ENCODE measurements around the gene POU2F3.

Gene POU2F3

DNA sequence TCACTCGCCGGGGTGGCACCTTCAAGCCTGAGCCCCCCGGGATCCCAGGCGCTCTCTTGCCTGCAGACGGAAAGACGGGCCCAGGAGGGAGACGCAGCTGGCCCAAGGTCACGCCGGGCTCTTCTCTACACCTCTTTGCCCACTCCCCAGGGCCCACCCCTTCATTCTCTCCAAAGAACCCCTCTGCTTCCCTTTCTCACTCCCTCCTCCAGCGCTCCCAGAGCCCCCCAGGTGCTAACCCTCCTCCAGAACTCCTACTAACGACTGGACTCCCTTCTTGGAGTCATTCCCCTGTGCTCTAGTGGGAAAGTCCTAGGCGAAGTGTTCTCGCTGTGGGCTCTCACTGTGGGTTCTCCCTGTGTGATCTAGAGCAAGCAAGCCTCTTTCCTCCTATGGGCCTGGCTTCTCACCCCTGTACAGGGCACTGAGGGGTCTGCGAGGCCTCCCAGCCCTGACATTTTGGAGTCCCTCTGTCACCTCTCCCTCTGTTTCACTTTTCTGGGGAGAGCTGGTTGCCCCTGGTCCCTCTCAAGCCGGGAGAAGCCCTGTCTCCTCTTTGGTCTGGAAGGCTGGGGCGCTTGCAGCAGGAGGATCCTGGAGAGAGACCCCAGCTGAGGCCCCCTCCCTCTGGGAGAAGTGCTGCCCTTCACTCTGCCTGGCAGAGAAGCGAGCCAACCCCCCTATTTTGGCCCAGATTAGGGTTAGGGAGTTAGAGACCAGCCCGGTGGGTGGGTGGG is 28.2 kb upstream of the POU2F3 start:
- peak; percentile 16 for DNase-seq

- DNase-seq: no peak
These were observed 27.6 kb upstream of the POU2F3 start for GRCh38 chr11:120212259-120212878.

- no peak for DNase-seq
These were observed 27.0 kb upstream of the POU2F3 start for GRCh38 chr11:120212926-120213325.

- DNase-seq: no peak
These were observed 25.4 kb upstream of the POU2F3 start for GRCh38 chr11:120214581-120214980.

GRCh38 chr11:120215634-120216033 is 24.3 kb upstream of the POU2F3 start:
- DNase-seq: no peak

- DNase-seq: no peak
These were observed 23.4 kb upstream of the POU2F3 start for GRCh38 chr11:120216426-120217102.

DNA sequence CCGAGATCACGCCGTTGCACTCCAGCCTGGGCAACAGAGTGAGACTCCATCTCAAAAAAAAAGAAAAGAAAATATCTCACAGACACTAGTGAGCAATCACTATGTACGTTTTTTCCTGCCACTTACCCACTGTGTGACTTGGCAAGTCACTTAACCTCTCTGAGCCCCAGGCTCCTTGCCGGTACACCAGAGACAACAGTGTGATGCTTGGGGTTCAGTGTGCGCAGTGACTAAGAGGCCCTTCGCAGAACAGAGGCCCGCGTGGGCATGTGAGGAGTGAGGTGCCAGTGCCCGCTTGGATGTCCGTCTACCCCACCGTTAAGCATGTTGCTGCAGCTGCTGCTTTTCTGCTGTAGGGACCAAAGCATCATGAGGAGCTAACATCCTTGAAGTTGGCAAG is 22.4 kb upstream of the POU2F3 start:
- no peak for DNase-seq

DNA sequence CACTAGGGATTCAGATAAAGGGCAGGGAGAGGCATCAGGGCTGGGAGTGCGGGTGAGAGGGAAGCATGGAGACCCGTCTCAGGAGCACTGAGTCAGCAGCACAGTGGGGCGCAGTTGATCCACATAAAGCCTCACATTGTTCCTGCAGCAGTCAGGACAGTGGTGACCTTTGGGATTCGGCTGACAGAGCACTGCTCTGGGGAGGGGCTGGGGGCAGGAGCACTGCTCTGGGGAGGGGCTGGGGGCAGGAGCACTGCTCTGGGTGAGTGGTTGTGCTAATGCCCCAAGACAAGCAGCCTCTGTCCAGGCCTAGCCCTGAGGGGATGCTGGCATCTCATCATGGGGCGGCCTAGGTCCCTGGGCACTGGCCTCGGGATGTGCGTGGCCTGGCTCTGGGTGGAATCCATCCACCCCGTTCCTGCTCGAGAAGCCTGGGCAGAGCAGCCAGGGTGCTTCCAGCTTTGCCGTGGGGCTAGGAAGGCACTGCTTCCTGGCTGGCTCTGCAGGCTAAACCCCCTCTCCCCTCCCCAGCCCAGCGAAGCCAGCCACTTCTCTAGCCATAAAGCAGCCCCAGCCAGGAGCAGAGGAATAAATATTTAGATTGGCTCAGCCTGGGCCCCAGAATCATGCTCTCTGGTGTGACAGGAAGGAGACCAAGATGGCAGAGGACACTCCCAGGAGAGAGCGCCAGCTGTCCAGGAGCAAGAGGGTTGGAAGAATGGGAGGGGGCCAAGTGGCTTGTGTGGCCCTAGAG is 21.8 kb upstream of the POU2F3 start:
- no peak for DNase-seq

- no peak for DNase-seq
These were observed 21.3 kb upstream of the POU2F3 start for GRCh38 chr11:120218695-120219033.

DNA sequence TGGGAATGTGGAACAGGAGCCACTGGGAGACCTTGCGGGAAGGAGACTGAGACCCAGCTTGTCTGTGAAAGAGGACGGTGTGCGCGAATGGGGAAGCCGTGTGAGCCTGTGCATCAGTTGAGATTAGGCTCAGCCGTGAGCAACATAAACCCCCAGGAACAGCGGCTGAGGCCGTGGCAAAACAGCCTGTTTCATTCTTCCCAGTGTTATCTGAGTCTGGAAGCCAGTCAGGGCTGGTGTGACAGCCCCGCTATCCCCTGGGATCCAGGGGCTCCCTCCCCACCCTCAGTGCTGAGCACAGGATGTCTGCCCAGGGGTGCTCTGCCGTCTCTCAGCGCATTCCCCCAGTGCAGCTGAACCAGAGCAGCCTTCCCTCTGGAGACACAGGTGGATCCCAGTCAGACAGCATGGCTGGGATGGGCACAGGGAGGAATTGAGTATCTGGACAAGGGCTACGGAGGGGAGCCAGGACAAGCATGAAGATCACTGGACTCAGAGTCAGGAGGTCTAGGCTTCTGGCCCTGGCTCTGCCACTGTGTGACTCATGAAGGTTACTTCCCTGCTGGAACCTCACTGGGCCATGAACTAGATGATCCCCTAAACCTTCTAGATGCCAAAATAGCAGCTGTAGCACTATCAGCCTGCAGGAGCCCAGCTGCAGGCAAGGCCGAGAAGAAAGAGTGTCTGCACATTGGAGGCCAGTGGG is 20.6 kb upstream of the POU2F3 start:
- DNase-seq: no peak

DNA sequence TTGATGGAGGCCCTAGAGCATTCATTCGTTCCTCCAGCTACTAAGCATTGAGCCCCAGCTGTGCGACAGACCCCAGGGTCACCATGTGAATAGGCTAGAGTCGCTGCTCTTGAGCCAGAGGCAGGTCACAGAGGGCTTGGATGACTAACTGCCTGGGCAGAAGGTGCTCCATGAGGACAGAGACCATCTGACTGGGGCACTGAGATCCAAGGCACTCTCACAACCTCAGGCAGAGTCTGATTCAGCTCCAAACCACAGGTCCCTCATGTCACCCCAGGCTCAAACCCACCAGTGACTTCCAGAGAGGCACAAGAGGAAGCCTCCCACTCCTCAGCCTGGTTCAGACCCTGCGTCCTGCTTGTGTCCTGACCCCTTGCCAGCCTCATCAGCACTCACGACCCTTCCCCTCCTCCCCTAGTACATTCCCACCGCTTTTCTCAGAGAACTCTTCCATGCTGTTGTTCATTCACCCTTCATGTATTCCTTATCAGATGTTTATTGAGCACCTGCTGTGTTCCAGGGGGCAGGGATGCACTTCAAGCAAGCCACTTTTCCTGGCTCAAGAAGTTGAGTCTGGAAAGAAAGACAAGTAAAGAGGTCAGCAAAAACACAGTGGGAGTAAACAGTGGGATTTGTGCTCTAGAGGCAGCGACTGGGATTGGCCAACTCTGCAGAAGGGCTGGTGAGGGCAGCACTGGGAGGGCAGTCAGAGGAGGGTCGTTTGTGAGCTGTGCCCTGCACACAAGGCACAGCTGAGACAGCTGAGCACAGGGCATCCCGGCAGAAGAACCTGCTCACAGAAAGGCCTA is 19.8 kb upstream of the POU2F3 start:
- no peak for DNase-seq

DNA sequence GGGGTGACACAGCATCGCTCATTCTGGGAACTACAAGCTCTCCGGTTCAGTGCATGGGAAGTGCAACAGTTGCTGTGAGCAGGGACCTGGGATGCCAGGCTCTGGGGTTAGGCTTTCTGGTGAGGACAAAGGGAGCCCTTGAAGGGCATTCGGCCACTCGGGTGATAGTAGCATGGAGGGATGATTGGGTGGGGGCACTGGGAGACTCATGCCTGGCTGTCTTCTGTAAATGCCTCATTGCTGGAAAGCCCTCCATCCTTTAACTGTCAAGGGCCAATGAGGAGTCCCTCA is 19.2 kb upstream of the POU2F3 start:
- no peak for DNase-seq

DNA sequence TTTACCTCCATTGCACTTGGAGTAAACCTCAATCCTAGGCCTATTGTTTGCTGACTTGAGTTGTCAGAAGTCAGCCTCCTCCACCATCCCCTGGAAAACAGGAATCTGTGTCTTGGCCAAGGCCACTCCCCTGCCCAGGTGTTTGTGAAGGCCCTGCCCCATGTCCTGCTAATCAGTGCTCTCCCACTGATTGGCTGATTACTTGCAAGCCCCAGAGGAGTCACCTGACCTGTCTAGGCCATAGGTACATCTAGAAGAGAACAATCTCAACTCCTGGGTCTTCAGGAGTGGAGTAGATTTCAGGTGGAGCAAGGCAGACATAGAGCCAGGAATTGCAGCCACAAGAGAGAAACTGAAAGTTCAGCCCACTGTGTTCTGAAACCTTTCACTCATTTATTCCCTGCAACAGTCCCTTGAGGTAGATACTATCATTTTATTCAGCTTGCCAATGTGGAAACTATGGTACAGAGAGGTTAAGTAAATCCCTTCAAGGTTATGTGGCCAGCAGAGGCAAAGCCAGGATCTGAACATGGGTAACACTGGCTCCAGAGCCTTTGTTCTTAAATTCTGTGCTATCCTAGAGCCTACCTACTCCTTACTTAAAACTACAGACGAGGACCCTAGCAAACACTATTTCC is 18.7 kb upstream of the POU2F3 start:
- no peak for DNase-seq

- no peak for DNase-seq
These were observed 17.0 kb upstream of the POU2F3 start for GRCh38 chr11:120222916-120223315.

DNA sequence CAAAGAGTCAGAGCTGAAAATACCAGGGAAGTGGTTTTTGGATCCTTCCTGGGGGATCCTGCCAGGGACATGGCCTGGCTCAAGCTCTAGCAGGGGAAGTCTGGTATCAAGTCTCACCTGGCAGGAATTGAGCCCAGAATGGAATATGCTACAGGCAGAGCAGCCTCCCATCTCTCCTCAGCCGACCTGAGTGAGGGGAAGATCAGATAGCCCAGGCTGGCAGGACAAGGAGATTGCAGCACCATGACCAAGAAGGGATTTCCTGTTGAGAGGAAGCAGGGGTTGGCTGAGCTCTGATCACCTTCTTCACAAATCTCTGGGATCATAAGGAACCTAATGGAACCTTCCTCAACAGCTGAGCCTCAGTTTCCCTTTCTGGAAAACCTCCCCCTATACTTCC is 16.1 kb upstream of the POU2F3 start:
- no peak for DNase-seq

GRCh38 chr11:120224361-120224760 is 15.6 kb upstream of the POU2F3 start:
- DNase-seq: no peak

- no peak for DNase-seq
These were observed 14.7 kb upstream of the POU2F3 start for GRCh38 chr11:120224972-120225909.

DNA sequence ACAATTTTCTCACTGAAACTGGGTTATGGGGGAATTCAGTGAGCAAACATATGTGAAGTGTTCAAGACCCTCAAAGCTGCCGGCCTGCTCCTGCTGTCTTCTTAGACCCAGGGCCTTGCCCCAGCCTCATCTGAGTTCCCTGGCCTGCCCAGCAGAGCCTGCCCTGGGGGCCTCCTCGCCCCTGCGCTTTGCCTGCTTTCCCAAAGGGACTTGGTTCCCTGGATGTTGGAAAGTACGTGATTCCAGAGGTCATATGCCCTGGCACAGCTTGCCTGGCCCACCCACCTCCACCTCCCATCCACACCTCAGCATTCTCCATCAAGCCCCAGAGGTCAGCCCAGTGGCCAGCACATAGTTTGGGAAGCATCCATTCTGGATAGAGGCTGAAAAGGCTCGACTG is 13.7 kb upstream of the POU2F3 start:
- DNase-seq: no peak

DNA sequence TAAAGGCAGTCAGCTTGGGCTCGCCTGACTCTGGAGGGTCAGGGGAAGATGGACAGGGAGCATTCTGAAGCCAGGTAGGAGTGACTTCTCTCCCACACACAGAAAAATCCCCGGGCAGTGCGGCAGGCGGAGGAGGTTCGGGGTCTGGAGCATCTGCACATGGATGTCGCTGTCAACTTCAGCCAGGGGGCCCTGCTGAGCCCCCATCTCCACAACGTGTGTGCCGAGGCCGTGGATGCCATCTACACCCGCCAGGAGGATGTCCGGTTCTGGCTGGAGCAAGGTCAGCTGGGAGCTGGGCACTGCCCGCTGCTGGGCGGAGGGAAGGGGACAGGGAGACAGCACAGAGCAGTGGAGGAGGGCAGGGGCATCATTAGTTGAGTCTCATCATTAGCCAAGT is 13.2 kb upstream of the POU2F3 start:
- no peak for DNase-seq

DNA sequence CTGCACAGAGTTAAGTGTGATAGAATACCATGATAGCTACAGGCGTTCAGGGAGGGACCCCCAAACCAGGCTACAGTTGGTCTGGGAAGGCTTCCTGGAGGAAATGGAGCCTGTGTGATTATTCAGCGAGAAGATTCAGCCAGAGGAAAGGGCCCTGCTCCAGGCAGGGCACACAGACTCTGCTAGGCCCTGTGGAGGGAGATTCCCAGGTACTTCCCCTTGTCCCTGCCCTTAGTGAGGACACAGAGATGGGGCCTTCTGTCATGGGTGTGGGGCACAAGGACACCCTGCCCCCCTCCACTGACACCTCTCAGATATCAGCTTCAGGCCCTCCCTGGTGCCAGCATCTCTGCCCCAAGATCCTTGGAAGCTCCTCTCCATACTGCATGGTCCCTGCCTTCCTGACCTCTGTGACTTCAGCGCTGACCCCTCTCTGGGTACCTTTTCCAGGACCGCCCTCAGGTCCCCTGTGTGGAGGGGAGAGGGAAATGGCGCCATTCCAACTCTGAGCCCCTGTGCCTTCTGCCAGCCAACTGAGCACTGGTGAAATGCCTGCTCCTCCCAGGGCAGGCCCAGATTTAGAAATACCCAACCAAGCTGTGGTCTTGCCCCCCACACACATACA is 12.6 kb upstream of the POU2F3 start:
- DNase-seq: no peak

All from CD4-positive, alpha-beta T cell treated with Interleukin-6 for 4 hours (primary cell).